Measurements from ENCODE around the gene ZNF460.
"Not testable (repeated sequence)": the region's sequence is repeated elsewhere in the genome, so short reads cannot be mapped to it uniquely, and the experiment has no call there.

ZNF460 gene

DNA sequence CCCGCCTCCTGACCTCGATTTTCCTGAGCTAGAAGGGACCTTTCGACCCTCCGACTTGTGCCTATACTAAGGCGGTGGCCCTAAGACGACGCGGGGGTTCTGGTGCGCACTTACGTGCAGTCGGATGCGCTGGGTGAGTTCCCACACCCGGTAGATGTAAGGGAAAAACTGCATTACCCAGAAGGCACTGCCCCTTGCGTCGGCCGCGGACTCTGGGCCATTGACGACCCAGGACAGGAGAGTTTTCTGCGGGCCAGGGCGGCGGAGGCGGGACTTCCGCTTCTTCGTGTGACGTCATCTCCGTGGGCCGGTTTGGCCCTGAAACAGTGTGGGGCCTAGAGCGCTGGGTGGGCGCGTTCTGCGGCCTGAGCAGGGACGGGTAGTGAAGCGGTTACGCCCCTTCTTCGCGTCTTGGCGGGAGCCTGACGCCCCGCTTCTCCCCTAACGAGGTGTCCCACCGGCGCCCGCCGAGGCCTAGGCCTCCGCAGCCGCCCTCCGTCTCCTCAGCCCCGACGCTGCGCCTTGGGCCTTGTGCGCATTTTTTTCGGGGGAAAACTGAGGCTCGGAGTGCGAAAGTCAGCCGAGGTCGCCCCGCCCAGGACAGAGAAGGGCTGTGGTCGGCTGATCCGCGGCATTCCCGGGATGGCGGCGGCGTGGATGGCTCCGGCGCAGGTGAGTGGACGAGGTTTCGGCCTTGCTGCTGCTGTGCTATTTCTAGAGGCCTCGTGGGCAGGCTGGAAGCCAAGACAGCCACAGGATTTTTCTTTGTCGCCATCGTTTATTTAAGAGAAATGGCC is at the start of gene ZNF460:
Gene ZNF460 (plus strand): TSS at position 321 of the 797 bp plus-strand sequence. CDS start 322 bp downstream, at position 643.
- DNase-seq: peak; percentile 89

DNA sequence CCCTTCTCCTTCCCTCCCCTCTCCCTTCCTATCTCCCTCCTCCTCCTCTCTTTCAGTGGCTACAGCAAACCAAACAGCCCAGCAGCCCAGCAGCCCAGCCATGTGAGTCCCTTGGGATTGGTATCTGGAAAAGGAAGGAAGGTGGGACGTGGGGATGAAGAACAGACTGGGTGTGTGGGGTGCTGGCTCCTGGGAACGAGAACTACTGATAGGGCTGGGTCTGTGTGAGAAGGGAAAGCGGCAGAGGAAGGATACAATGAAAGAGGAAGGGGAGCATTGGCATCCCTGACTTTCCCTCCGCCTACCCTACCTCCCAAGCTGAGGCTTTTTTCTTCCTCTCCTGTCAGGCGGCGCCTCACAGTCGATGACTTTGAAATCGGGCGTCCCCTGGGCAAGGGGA is 48.6 kb upstream of the ZNF460 start:
- DNase-seq: no peak

DNA sequence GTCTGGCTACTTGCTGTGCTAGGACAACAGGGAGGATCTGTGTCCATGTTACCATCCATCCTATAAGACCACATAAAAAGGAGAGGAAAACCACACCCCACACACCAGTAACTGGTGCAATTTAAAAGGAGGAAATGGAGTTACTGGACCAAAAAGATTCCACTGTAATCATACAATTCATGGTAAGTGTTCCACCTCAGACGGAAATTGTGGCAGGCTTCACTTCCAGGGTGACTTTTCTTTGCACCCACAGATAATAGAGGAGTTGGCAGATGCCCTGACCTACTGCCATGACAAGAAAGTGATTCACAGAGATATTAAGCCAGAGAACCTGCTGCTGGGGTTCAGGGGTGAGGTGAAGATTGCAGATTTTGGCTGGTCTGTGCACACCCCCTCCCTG is 47.1 kb upstream of the ZNF460 start:
- DNase-seq: no peak

GRCh38 chr19:57239982-57240310 is 40.3 kb upstream of the ZNF460 start:
- DNase-seq: no peak

DNA sequence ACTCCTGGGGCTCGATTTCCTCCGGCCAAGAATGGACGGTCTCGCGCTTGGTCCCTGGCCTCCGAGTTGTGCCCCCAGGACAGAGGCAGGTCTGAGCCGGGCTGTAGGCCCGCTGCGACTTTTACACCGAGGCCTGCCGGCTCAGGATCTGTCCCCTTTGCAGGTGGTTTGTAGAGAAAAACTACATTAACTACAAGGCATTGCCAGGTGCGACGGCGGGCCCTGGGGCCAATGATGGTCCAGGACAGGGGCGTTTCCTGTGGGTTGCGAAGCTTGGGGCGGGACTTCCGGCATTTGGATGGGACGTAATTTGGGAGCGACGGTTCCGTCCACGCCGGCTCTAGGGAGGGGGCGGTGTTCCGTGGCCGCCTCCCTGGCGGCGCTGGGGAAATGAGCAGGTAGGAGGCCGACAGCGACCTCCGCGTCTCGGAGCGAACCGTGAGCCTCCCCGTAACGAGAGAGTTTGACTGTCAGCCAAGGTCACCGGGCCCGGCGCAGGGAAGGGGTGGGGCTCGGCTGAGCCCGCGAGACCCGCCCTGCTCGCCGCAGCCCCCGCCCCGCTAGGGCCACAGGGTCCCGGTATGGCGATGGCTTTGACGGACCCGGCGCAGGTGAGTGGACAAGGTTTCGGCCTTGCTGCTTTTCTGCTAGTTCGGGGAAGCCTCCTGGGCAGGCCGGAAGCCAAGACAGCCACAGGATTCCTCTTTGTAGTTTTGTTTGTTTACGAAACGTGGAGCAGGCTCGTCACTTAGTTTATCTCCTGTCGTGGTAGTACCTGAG is 39.8 kb upstream of the ZNF460 start, which contains the start of gene ZNF805:
Gene ZNF805 (plus strand): TSS at position 322 of the 780 bp plus-strand sequence. CDS start 260 bp downstream, at position 582.
- peak; percentile 84 for DNase-seq

DNA sequence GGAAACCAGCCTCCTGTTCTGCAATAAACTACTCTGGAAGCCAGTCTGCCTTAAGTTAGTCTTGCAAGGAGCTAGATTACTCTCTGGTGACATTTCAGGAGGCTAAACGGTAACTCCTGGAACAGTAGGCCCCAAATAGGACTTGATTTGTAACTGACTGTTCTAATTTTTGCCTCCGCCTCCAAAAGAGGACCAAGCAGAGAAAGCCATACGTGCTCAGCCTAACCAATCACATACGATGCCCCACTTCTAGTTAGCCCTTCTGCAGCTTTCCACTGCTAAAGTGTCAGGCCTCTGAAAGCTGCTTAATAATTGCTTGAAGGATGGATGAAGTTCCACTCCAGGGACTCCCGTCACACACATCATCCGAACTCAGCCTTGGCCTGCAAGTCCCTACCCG is 39.1 kb upstream of the ZNF460 start:
- no peak for DNase-seq

- DNase-seq: no peak
Observed at GRCh38 chr19:57242821-57243220, 37.5 kb upstream of the ZNF460 start.

GRCh38 chr19:57244513-57244912 is 35.8 kb upstream of the ZNF460 start:
- no peak for DNase-seq

- DNase-seq: no peak
Observed at GRCh38 chr19:57245066-57245465, 35.2 kb upstream of the ZNF460 start.

GRCh38 chr19:57245959-57246358 is 34.3 kb upstream of the ZNF460 start:
- DNase-seq: no peak

DNA sequence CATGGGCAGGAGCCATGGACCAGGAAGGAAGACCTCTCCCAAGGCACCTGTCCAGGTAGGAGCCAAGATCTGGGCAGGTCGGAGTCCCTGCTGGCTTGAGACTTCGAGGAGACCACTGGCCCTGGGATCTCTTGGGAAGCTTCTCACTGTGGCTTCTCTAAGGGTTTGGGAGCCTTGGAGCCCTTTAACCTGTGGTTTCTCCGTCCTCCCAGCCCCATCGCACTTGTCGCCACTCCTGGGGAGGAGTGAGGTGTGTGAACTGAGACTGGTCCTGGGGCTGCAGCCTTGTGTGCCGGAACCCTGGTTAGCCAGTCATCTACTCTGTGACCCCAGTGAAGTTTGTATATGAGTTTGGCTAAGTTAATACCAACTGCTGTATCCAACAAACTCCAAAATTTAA is 31.6 kb upstream of the ZNF460 start:
- no peak for DNase-seq

GRCh38 chr19:57249329-57249728 is 31.0 kb upstream of the ZNF460 start:
- DNase-seq: no peak

DNA sequence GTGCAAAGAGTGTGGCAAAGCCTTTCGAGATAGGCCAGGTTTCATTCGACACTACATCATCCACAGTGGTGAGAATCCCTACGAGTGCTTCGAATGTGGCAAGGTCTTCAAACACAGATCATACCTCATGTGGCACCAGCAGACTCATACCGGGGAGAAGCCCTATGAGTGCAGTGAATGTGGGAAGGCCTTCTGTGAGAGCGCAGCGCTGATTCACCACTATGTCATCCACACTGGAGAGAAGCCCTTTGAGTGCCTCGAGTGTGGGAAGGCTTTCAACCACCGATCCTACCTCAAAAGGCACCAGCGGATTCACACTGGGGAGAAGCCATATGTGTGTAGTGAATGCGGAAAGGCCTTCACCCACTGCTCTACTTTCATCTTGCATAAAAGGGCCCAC is 26.5 kb upstream of the ZNF460 start:
- not testable (repeated sequence) for DNase-seq

GRCh38 chr19:57262044-57262443 is 18.2 kb upstream of the ZNF460 start:
- no peak for DNase-seq

DNA sequence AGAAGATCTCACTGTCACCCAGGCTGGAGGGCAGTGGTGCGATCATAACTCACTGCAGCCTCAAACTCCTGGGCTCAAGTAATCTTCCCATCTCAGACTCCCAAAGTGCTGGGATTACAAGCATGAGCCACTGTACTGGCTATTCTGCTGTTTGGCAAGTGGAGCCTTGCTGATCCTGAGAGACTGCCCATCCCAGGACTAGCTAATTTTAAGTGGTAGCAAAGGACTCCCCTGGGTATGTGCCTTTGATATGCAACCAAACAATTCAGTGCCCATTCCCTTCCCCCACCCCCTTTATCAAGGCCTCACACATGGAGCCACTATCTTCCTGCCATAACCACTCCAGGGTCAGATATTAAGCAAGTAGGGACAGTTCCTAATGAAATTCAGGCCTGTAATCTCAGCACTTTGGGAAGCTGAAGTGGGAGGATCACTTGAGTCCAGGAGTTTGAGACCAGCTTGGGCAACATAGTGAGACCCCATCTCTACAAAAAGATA is 17.0 kb upstream of the ZNF460 start:
- DNase-seq: no peak

GRCh38 chr19:57267291-57267690 is 13.0 kb upstream of the ZNF460 start:
- no peak for DNase-seq

DNA sequence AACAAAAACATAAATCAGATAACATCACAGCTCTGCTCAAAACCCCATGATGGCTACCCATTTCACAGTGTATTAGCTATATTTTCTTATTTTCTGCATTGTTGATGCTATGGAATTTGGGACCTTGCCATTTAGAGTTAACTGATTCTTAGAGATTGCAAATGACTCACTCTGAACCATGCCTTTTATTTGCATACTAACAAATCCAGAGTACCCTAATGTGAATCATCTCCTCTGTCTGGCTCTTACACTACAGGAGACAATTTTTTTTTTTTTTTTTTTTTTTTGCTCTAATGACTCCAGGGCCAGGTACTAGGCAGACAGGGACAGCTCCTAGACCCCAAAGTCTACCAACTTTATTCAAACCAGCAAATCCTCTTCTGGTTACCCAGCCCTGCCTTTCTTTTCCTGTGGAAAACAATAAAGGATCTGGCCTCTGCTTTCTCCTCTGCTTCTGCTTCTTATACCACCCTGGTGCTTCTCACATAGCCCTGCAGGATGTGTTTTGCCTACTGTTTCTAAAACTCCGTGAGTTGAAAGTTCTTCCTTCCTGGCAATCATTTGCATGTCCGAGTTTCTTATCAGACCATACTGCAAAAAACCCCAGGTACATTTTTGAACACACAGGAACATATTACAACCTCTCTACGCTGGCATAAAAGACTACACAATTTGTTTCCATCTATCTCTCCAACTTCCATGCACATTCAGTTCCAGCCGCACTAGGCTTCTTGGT is 10.6 kb upstream of the ZNF460 start:
- no peak for DNase-seq

GRCh38 chr19:57271280-57271679 is 9.0 kb upstream of the ZNF460 start:
- DNase-seq: no peak

DNA sequence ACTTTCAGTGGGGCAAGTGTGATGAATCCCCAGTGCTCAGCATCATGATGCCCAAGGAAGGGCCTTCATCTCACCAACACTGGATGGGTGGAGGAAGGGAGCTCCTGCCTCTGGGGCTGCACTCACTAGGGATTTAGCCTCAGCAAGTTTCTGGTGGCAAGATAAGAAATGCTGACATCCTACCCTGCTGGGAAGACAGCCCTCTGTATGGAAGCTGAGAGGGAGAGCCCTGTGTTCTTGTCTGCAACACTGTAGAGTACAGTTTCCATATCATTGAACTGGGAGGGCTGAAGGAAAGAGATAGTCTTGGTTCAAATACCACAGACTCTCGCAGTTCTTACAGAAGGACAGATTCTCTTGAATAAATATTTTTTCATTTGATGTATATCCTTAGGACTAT is 7.3 kb upstream of the ZNF460 start:
- DNase-seq: no peak

DNA sequence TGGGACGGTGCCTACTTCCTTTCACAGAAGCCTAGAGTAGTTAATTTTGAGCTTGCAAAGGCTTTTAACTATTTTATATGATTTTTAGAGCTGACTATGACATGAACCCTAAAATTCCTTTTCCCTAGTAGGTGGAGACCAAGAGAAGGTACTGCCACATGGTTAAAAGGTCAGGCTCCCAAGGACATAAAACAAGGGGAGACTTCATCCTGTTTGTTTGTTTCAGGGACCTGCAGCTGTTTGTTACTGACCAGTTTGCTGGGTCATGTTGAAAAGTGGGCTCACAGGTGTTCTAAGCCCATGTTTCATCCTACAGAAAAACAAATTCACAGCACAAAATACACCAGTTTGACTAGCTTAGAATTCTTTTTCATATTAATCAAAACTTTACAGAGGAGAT is 3.9 kb upstream of the ZNF460 start:
- DNase-seq: no peak

DNA sequence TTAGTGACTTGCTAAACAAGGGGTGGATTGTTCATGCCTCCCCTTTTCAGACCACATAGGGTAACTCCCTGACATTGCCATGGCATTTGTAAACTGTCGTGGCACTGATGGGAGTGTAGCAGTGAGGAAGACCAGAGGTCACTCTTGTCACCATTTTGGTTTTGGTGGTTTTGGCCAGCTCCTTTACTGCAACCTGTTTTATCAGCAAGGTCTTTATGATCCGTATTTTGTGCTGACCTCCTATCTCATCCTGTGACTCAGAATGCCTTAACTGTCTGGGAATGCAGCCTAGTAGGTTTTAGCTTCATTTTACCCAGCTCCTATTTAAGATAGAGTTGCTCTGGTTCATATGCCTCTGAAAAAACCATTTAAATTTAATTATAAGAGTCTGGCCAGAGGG is 1.8 kb upstream of the ZNF460 start:
- DNase-seq: not testable (repeated sequence)

GRCh38 chr19:57279418-57280164 is 694 bp upstream of the ZNF460 start:
- DNase-seq: peak; percentile 81

DNA sequence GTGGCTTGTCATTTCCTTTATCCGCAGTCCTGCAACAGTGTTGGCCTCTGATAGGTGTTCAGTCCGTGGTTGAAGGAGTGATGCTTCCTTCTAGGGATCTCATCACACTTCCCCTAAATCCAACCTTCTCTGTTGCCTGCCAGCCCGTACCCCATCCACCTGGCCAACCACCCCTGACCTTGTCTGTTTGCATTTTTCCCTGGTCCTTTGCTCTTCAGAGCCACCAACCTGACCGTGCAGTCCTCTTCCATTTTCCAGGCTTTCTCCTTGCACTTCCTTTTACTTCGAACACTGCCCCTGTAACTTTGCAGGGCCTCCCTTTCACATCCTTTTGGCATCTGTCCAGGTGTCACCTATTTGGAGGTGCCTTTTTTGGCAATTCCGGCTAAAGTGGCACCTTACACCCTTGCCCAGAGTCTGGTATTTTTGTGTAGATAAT is 696 bp downstream of the ZNF460 start:
- peak; percentile 2 for DNase-seq

Data from NCI-H1092 (cell line).